GM18861 (cell line): Measurements from ENCODE around the gene IMMP2L.

ENCODE experiments used
- ATAC-seq: cut with Tn5 transposase; IDR thresholded peaks from one replicate; pipeline ENCODE4 v1.9.1; 2021; ENCODE audit not compliant: unreplicated experiment

IMMP2L gene

GRCh38 chr7:111232249-111233084 is 329.8 kb downstream of the IMMP2L start:
- ATAC-seq = peak; percentile 98

GRCh38 chr7:111229916-111230315 is 332.4 kb downstream of the IMMP2L start:
- no peak for ATAC-seq

GRCh38 chr7:111229181-111229740 is 333.0 kb downstream of the IMMP2L start:
- ATAC-seq = no peak

GRCh38 chr7:111228437-111228836 is 333.9 kb downstream of the IMMP2L start:
- no peak for ATAC-seq

GRCh38 chr7:111226800-111227199 is 335.5 kb downstream of the IMMP2L start:
- ATAC-seq = no peak

- ATAC-seq = no peak
Observed at GRCh38 chr7:111224354-111225231, 337.7 kb downstream of the IMMP2L start.

- peak; percentile 73 for ATAC-seq
Observed at GRCh38 chr7:111223802-111224253, 338.5 kb downstream of the IMMP2L start.

- ATAC-seq = peak; percentile 71
Observed at GRCh38 chr7:111215550-111215949, 346.7 kb downstream of the IMMP2L start.

GRCh38 chr7:111212857-111213523 is 349.3 kb downstream of the IMMP2L start:
- ATAC-seq = no peak

GRCh38 chr7:111210996-111211395 is 351.3 kb downstream of the IMMP2L start:
- no peak for ATAC-seq

GRCh38 chr7:111210043-111210442 is 352.2 kb downstream of the IMMP2L start:
- no peak for ATAC-seq

GRCh38 chr7:111205251-111205650 is 357.0 kb downstream of the IMMP2L start:
- no peak for ATAC-seq

GRCh38 chr7:111202321-111202720 is 360.0 kb downstream of the IMMP2L start:
- ATAC-seq = no peak

GRCh38 chr7:111199643-111200042 is 362.6 kb downstream of the IMMP2L start:
- no peak for ATAC-seq

- no peak for ATAC-seq
Observed at GRCh38 chr7:111198255-111198654, 364.0 kb downstream of the IMMP2L start.

GRCh38 chr7:111196655-111197054 is 365.6 kb downstream of the IMMP2L start:
- no peak for ATAC-seq

- ATAC-seq = no peak
Observed at GRCh38 chr7:111192614-111193413, 369.5 kb downstream of the IMMP2L start.

- no peak for ATAC-seq
Observed at GRCh38 chr7:111190804-111191203, 371.5 kb downstream of the IMMP2L start.

GRCh38 chr7:111184987-111185386 is 377.3 kb downstream of the IMMP2L start:
- no peak for ATAC-seq

GRCh38 chr7:111183321-111183720 is 379.0 kb downstream of the IMMP2L start:
- no peak for ATAC-seq
